GM12892 (cell line): ENCODE measurements around the gene CDK3.

Experiments
- DNase-seq: peaks from one replicate; pipeline ENCODE4 v3.0.0; 2011; ENCODE audit not compliant: insufficient read length
- FAIRE-seq: peaks from 2 replicates; lab custom pipeline; 2011; peaks lifted over from hg19 to GRCh38; lab: Jason Lieb, UNC
- POLR2A ChIP-seq: IDR thresholded peaks from 2 replicates; pipeline ENCODE4 v1.6.1; 2011; ENCODE audit warnings: low read depth, low read length, control low read depth
- POLR2AphosphoS5 ChIP-seq: IDR thresholded peaks from 2 replicates; pipeline ENCODE4 v1.6.1; 2011; ENCODE audit warnings: low read depth, low read length, control low read depth
- TAF1 ChIP-seq: IDR thresholded peaks from 2 replicates; pipeline ENCODE4 v1.6.1; 2011; ENCODE audit warnings: low read depth, mild to moderate bottlenecking, control low read depth, low read length, borderline replicate concordance

Gene CDK3

DNA sequence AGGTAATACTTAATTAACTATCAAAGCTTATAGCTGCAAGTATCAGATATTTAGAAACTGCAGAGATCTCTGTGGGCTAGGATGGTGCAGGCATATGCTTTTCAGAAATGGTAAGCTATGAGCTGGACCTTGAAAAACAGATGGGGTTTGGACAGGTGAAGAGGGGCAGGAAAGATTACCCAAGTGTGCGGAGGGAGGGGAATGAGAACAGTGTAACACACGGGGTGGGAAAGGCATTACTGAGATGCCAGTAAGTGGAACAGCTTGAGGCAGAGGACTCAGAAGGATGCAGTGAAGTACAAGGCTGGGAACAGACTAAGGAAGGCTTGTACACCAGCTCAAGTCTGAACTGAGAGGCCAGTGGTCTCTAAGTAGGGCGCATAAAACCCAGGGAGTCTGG is 48.6 kb downstream of the CDK3 start:
- TF ChIP-seq POLR2AphosphoS5, result no peak
- no peak for TF ChIP-seq POLR2A
- TF ChIP-seq TAF1, result no peak
- DNase-seq, result no peak
- FAIRE-seq, result no peak

DNA sequence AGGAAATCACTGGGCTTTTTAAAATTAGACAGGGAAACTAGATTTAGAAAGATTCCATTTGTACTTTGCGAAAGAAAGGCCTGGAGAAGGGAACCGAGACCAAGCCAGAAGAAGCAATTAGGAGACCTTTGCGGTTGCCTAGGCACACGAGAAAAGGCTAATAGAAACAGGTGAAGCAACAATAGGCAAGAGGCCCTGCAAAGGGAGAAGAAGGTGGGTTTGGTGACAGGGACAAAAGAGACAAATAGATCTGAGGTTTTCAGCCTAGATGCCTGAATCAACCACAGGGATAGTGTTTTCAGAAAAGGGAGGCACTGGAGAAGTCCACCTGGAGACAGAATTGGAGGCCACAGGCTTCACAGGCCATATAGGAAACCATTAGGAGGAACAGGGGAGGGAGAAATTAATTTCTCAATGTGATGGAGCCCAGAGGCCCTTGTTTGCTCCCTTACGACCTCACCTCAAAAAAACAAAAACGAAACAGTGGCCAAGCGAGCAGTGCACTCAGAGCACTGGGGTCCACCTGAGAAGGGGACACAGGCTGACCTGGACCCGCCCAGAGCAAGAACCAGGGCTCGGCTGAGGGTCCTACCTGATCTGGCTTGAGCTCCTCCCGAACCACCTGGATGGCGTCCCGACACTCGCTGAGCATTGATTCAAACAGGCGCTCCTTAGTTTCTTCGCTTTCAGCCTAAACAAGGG is 49.3 kb downstream of the CDK3 start:
- DNase-seq (no peak), FAIRE-seq (no peak)
- TF ChIP-seq POLR2AphosphoS5 (no peak), POLR2A (no peak), TAF1 (no peak)

DNA sequence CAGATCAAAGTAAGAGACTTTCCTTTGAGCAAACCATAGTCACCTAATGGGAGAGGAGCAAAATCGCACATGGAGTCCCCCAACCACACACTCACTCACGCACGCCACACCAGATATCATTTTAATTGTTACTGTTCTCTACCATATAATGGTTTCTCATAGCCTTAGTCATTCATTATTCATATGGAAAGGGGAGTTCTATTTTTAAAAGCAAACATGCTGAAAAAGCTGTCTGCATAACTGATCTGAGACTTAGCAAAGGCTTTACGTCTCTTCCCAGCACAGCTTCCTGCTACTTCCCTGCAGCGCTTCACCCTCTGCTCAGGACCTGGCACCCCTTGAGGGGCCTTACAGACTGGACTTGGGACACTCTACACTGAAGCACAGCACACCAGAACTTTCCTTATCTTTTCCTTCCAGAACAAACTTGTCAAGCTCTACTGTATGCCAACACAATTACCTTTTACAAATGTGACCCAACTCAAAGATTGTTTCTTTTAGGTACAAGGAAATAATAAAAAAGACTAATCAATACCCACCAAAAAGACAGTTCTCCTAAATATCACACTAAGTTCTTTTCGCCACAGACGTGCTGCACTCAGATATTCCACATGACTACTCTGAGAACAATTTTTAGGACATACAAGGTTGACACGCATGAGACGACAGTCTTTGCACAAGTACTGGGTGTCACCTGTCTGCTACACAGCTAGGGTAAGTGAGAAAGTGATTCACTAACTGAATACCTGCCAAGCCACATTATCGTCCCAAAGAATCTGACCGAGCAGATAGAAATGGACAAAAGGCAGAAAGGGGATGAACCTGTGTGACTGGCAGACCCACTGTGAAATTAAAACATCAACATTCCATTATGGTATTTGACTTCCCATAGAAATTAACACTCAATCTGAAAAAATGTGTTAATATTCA is 50.1 kb downstream of the CDK3 start:
- no peak for DNase-seq
- FAIRE-seq, result no peak
- TF ChIP-seq POLR2AphosphoS5 (no peak), TAF1 (no peak), POLR2A (no peak)

DNA sequence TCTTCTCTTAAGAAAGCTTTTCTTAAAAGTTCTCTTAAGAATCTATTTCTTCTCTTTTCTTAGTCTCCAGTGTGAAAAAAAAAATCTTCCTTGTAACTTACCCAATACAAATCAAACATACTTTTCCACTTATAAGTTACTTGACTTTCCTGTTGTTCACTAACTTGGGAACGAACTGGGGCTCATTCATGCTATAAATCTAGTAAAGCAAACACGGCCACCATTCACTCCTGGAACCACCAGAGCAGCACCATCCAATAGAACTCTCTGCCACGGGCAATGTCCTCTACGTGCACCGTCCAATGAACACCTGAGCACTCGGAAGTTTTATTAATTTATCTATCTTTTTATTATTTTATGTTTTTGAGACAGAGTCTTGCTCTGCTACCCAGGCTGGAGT is 50.9 kb downstream of the CDK3 start:
- TF ChIP-seq POLR2AphosphoS5, result no peak
- no peak for TF ChIP-seq POLR2A
- no peak for TF ChIP-seq TAF1
- FAIRE-seq (no peak), DNase-seq (no peak)

DNA sequence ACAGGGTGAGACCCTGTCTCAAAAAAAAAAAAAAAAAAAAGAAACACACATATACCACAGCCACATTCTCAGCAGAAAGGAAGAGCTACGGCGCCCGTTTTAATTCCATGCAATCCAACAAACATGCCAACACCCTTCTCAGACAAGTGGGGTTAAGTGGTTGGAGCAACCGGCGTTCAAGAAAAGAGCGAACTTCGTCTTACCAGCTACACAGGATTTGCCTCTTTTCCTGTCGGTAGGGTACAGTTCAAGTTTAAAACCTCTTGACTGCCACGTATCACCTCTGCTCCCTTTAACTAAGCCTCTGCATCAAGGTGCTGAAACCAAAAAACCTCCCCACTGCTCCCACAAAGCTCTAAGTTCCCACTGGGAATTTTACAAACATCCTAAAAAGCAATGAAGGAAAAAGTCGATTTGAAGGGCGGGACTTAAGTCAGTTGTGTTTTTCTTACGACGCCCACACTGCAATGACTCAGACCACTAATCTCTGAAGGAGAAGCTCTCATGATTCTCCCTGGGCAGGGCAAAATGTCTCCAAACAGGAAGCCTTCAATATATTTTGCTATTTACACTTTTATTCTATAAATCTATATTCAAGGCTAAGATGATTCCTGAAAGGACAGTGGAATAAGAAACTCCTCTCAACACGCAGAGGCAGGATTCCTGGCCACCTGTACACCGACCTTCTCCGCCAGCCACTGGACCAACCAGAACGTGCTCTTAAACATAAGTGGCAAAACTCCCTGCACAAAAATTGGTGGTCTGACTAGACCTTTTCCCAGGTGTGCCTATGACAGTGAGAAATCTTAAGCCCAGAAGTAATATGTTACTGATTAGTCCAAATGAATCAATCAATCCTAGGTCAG is 52.8 kb downstream of the CDK3 start:
- no peak for TF ChIP-seq POLR2AphosphoS5
- FAIRE-seq, result no peak
- DNase-seq, result no peak

DNA sequence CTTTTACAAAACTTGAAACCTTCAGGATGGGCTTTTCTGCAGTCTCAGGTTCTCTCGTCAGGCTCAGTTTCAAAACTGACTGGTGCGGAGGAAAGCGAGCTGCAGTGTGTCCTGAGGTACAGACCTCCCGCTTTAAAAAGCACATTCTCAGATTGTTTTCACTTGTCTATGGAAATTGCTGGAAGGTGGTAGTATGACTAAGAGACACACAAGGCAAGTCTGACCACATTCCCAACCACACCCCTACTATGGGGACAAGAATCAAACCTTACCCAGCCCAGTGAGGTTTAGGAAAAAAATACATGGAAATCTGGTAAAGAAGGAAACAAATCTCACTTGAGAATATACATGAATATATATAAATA is 53.4 kb downstream of the CDK3 start:
- DNase-seq, result no peak
- no peak for FAIRE-seq
- TF ChIP-seq TAF1, result no peak
- no peak for TF ChIP-seq POLR2AphosphoS5
- TF ChIP-seq POLR2A, result no peak
